Epithelial cell of proximal tubule (primary cell): Measurements from ENCODE around the gene TBC1D22A. TPM values are rescaled to one million over a fixed set of nuclear protein-coding genes. Genes with fewer than 3 reads are reported as not detected.

ENCODE experiments used
- DNase-seq: peaks from one replicate; pipeline ENCODE4 v3.0.0-alpha.2; 2011; ENCODE audit warnings: low read depth
- H3K4me3 ChIP-seq: 2 replicates; pipeline ENCODE4 v1.5.1; 2011; ENCODE audit warnings: low read depth, mild to moderate bottlenecking, low read length
- total RNA-seq: library from RNA; depleted of rRNA; stranded (reverse); fragments of >200 nt; gene quantifications from 2 replicates; pipeline ENCODE4 v1.2.3, GENCODE V29; 2015
- TF ChIP-seq, protein P1 (sequence below): conservative IDR thresholded peaks from 2 replicates; pipeline ENCODE4 v1.5.1; 2012; ENCODE audit warnings: low read depth, mild to moderate bottlenecking, low read length

Gene TBC1D22A
- total RNA-seq, 1 donor from 2014 or later, result 22.7 TPM

GRCh38 chr22:46726066-46726985, 36.1 kb upstream of the TBC1D22A start:
- no peak for DNase-seq
- TF ChIP-seq, protein P1, sequence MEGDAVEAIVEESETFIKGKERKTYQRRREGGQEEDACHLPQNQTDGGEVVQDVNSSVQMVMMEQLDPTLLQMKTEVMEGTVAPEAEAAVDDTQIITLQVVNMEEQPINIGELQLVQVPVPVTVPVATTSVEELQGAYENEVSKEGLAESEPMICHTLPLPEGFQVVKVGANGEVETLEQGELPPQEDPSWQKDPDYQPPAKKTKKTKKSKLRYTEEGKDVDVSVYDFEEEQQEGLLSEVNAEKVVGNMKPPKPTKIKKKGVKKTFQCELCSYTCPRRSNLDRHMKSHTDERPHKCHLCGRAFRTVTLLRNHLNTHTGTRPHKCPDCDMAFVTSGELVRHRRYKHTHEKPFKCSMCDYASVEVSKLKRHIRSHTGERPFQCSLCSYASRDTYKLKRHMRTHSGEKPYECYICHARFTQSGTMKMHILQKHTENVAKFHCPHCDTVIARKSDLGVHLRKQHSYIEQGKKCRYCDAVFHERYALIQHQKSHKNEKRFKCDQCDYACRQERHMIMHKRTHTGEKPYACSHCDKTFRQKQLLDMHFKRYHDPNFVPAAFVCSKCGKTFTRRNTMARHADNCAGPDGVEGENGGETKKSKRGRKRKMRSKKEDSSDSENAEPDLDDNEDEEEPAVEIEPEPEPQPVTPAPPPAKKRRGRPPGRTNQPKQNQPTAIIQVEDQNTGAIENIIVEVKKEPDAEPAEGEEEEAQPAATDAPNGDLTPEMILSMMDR, result no peak
- no peak overlapping the region for H3K4me3 ChIP-seq

DNA sequence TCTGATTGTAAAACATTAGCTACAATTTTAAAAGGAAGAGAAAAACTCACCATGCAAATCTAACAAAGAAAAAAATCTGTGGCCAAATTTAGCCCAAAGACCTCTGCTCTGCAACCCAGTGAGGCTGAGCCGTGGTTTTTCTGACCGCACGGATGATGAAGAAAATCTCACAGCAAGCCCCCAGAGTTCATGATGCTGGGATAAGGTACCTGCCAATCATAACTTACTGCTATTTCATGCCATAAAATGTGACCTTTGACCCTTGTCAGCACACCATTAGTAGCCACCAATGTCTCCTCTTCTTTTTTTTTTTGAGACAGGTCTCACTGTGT, 35.5 kb upstream of the TBC1D22A start:
- TF ChIP-seq, protein P1, result no peak
- H3K4me3 ChIP-seq, result no peak overlapping the region
- DNase-seq, result no peak

DNA sequence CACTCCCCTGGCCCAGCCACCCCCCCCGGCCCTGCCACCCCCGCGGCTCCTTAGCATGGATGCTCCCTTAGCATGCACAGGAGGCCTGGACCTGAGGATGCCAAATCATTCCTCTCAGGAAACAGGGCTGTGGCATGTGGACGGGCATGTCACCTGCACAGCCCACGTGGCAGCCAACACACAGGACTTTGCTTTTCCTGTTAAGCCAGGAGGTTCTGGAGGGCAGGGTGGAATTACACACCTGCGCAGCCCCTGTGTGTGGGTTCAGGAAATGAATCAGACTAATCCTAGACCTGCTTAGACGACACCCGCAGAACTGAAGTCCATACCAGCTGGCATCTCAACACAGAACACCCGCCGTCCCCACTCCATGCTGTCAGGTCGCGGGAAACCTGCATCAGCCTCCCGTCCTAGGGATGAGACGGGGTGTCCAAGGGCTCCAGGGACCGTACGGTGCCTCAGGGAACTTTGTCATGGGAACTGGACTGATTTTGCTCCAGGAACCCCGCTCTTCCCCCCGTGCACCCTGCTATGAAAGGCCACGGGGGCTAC, 34.6 kb upstream of the TBC1D22A start:
- DNase-seq, result no peak
- H3K4me3 ChIP-seq, result no peak overlapping the region
- TF ChIP-seq, protein P1, result no peak

GRCh38 chr22:46728470-46728869, 34.0 kb upstream of the TBC1D22A start:
- no peak overlapping the region for H3K4me3 ChIP-seq
- DNase-seq, result no peak
- TF ChIP-seq, protein P1, result no peak

- H3K4me3 ChIP-seq, result no peak overlapping the region
- DNase-seq, result no peak
- TF ChIP-seq, protein P1, result no peak
Measured at GRCh38 chr22:46730568-46731245, 31.7 kb upstream of the TBC1D22A start.

GRCh38 chr22:46731246-46732040, 31.0 kb upstream of the TBC1D22A start:
- H3K4me3 ChIP-seq, result no peak overlapping the region
- TF ChIP-seq, protein P1, result no peak
- DNase-seq, result no peak
